ENCODE data around the gene ERCC6L. TPM values are rescaled to one million over a fixed set of nuclear protein-coding genes. Genes with fewer than 3 reads are reported as not detected.

ERCC6L gene
- total and polyA plus RNA-seq, 2 of the 4 experiments (the other 2 are of a cell fraction) = 2.3 to 5.4 TPM

GRCh38 chrX:72159769-72160168, 79.1 kb downstream of the ERCC6L start:
- H2BK15ac ChIP-seq (ENCODE audit: low read depth, low read length) = no peak overlapping the region
- ATAC-seq (ENCODE audit: low read depth) (no peak), DNase-seq (no peak)
- no peak overlapping the region for H2BK5ac ChIP-seq (ENCODE audit: low read depth, low read length, poor library complexity, severe bottlenecking)
- no peaks in the 10 kb centered on the region for H3K79me1 ChIP-seq (ENCODE audit: low read depth in 1 of 2, low read length in 2 of 2)
- 50% methylated on average over 4 of the region's 10 CpGs; no CpG with 5 or more reads in 1 of the 2 experiments for WGBS, 2 experiments (ENCODE audit: extremely low coverage in 2 of 2, insufficient read length in 1 of 2)
- no peak overlapping the region for H4K8ac ChIP-seq (ENCODE audit: low read depth in 2 of 2, low read length in 2 of 2)
- no peak overlapping the region for H3K27ac ChIP-seq (ENCODE audit: insufficient read depth, low read length)
- no peak overlapping the region for H3K4me3 ChIP-seq (ENCODE audit: insufficient read depth, low read depth, low read length)
- intact Hi-C loops (cut with micrococcal nuclease) (no loop called here), dilution Hi-C loops (cut with HindIII; ENCODE audit: low sequenced_read_pairs, unreplicated experiment) (no loop called here), in situ Hi-C loops (cut with MboI; ENCODE audit: low sequenced_read_pairs) (no loop called here)
- no peak overlapping the region for H3K56ac ChIP-seq (ENCODE audit: extremely low read depth, insufficient read depth, low read length)
- peaks cover 17% of the 10 kb centered on the region for H3K27me3 ChIP-seq (ENCODE audit: control insufficient read depth, insufficient read depth, low read length)
- CTCF ChIA-PET = no interaction called here
- H4K20me1 ChIP-seq (ENCODE audit: insufficient read depth, low read length) = no peaks in the 10 kb centered on the region; the same call in 1 of the 2 replicates
- H2AK5ac ChIP-seq (ENCODE audit: low read depth, low read length) = no peak overlapping the region
- H3K18ac ChIP-seq (ENCODE audit: low read depth, low read length) = no peak overlapping the region
- no peak overlapping the region for H4K91ac ChIP-seq (ENCODE audit: insufficient read depth, low read depth, low read length)
- H3K23ac ChIP-seq (ENCODE audit: low read depth, low read length) = no peak overlapping the region
- peaks cover 14% of the 10 kb centered on the region for H3K9me3 ChIP-seq (ENCODE audit: control insufficient read depth, insufficient read depth, low read length)
- no peak overlapping the region for H2BK120ac ChIP-seq (ENCODE audit: low read depth, low read length)
- POLR2A ChIA-PET (ENCODE audit: unreplicated experiment) = no interaction called here
- no peaks in the 10 kb centered on the region for H3K9me1 ChIP-seq (ENCODE audit: insufficient read depth, low read length)
- H3K9ac ChIP-seq (ENCODE audit: low read depth, low read length) = no peak overlapping the region
- TF ChIP-seq CTCF (conservative IDR thresholded peaks at IDR 0.05; ENCODE audit: low read depth, low read length) = no peak
- no peak for TF ChIP-seq SMC3 (IDR thresholded peaks at IDR 0.05; ENCODE audit: low read depth, low read length)
- TF ChIP-seq ELK1 (IDR thresholded peaks at IDR 0.05; ENCODE audit: borderline replicate concordance, low read depth, low read length) = no peak
- no peak for TF ChIP-seq POLR2A (IDR thresholded peaks at IDR 0.05; ENCODE audit: low read depth, low read length)
- no peak for TF ChIP-seq BHLHE40 (IDR thresholded peaks at IDR 0.05; ENCODE audit: low read depth, low read length)
- TF ChIP-seq CHD1 (IDR thresholded peaks at IDR 0.05; ENCODE audit: low read depth, low read length) = no peak
- TF ChIP-seq RAD21 (IDR thresholded peaks at IDR 0.05; ENCODE audit: low read length) = no peak
- TF ChIP-seq MXI1 (IDR thresholded peaks at IDR 0.05; ENCODE audit: borderline replicate concordance, low read depth, low read length) = no peak
- no peak for TF ChIP-seq USF2 (IDR thresholded peaks at IDR 0.05; ENCODE audit: low read depth, low read length)
- H3K36me3 ChIP-seq (ENCODE audit: control insufficient read depth, insufficient read depth, low read length) = no peaks in the 10 kb centered on the region
- H3K4me2 ChIP-seq (ENCODE audit: low read depth, low read length) = no peak overlapping the region
- H3K14ac ChIP-seq (replicated peaks; ENCODE audit: low read depth, low read length) = no peak overlapping the region
- H2AK9ac ChIP-seq (replicated peaks; ENCODE audit: low read depth, low read length, poor library complexity) = no peak overlapping the region
- no peak overlapping the region for H2AFZ ChIP-seq (replicated peaks; ENCODE audit: low read length, poor library complexity)
- no peak overlapping the region for H2BK20ac ChIP-seq (ENCODE audit: low read depth, low read length)
- no peak overlapping the region for H4K5ac ChIP-seq (ENCODE audit: low read depth, low read length)
- BruUV-seq (replicated peaks) = no TSS peak
- no peak overlapping the region for H3K4ac ChIP-seq (ENCODE audit: low read depth, low read length)
- no peaks in the 10 kb centered on the region for H3K4me1 ChIP-seq (ENCODE audit: control insufficient read depth, insufficient read depth, low read length)

Data from IMR-90 (cell line).